Colonic mucosa (tissue), 4 donors: Measurements from ENCODE around the gene PLPP7. TPM values are rescaled to one million over a fixed set of nuclear protein-coding genes. Genes with fewer than 3 reads are reported as not detected.

Source experiments
- DNase-seq: peaks from one replicate; pipeline ENCODE4 v3.0.0-alpha.2; 2020
- H3K27ac ChIP-seq: fragments of 200-600 bp; one replicate; pipeline ENCODE4 v1.8.0; 2021
- H3K27me3 ChIP-seq: fragments of 200-600 bp; one replicate; pipeline ENCODE4 v1.8.0; 2021
- H3K36me3 ChIP-seq: fragments of 200-600 bp; one replicate; pipeline ENCODE4 v1.8.0; 2021
- H3K4me1 ChIP-seq: fragments of 200-600 bp; one replicate; pipeline ENCODE4 v1.8.0; 2021; ENCODE audit warnings: mild to moderate bottlenecking
- H3K4me3 ChIP-seq: fragments of 200-600 bp; one replicate; pipeline ENCODE4 v1.8.0; 2021
- H3K9ac ChIP-seq, 2 donors: one replicate each; pipeline ENCODE4 v1.7.0; 2013; ENCODE audit warnings: control low read depth in 2 of 2, low read depth in 2 of 2, low read length in 2 of 2
- H3K9me3 ChIP-seq: fragments of 200-600 bp; one replicate; pipeline ENCODE4 v1.8.0; 2021
- CTCF ChIP-seq: fragments of 200-600 bp; IDR thresholded peaks from one replicate; pipeline ENCODE4 v1.8.0; 2022; ENCODE audit warnings: antibody characterized with exemption, mild to moderate bottlenecking
- intact Hi-C: fragments of 100-400 bp; cut with DNase I; formaldehyde crosslinking; loops from one replicate; pipeline ENCODE4 v1.14.1; 2022
- total RNA-seq, 2 donors: library from RNA; stranded (reverse); fragmentation: NEBNext Ultra II Directional in 1 of 2; extraction: Animal tissue kit (Norgen Biotek cat#: 25700) in 1 of 2; gene quantifications; one replicate each; pipeline ENCODE4 v1.2.1, GENCODE V29; 2021
- donor health status: healthy.
- donor health status: DM: no; HTN: no; CAD: no.
- donor health status: DM: no; HTN: no; CAD: no.

The PLPP7 gene
- total RNA-seq, 2 donors from 2014 or later = 0.40 to 1.1 TPM

GRCh38 chr9:131271506-131271931, 18.0 kb upstream of the PLPP7 start:
- no peak for TF ChIP-seq CTCF
- DNase-seq = no peak
- Histone ChIP-seq H3K9me3 (no peaks in the 10 kb centered on the region), H3K36me3 (no peaks in the 10 kb centered on the region), H3K9ac (peak overlapping the region in 1 of 2 donors; percentile 22), H3K4me1 (no peaks in the 10 kb centered on the region), H3K4me3 (no peak overlapping the region), H3K27me3 (peaks cover 8% of the 10 kb centered on the region), H3K27ac (peak overlapping the region; percentile 75)
- intact Hi-C loops = no loop called here

GRCh38 chr9:131272212-131272611, 17.3 kb upstream of the PLPP7 start:
- Histone ChIP-seq H3K36me3 (no peaks in the 10 kb centered on the region), H3K4me1 (no peaks in the 10 kb centered on the region), H3K27me3 (peaks cover 10% of the 10 kb centered on the region), H3K9ac (peak overlapping the region in 1 of 2 donors; percentile 19), H3K9me3 (no peaks in the 10 kb centered on the region), H3K4me3 (no peak overlapping the region), H3K27ac (no peak overlapping the region)
- TF ChIP-seq CTCF = no peak
- DNase-seq = no peak
- intact Hi-C loops = no loop called here

- no peaks in the 10 kb centered on the region for H3K4me1 ChIP-seq
- no peaks in the 10 kb centered on the region for H3K36me3 ChIP-seq
- no peak for TF ChIP-seq CTCF
- H3K27me3 ChIP-seq = peaks cover 13% of the 10 kb centered on the region
- H3K27ac ChIP-seq = peak overlapping the region; percentile 75
- H3K9ac ChIP-seq = peak overlapping the region; percentile 64 to 72
- intact Hi-C loops = no loop called here
- peak overlapping the region; percentile 62 for H3K4me3 ChIP-seq
- no peaks in the 10 kb centered on the region for H3K9me3 ChIP-seq
- no peak for DNase-seq
These were observed 16.2 kb upstream of the PLPP7 start for GRCh38 chr9:131273146-131273855.

GRCh38 chr9:131273856-131274673, 15.5 kb upstream of the PLPP7 start:
- Histone ChIP-seq H3K4me3 (peak overlapping the region; percentile 62), H3K9me3 (no peaks in the 10 kb centered on the region), H3K27me3 (peaks cover 13% of the 10 kb centered on the region), H3K36me3 (no peaks in the 10 kb centered on the region), H3K4me1 (no peaks in the 10 kb centered on the region), H3K27ac (peak overlapping the region; percentile 75), H3K9ac (peak overlapping the region; percentile 64 to 72)
- DNase-seq = no peak
- intact Hi-C loops = no loop called here
- no peak for TF ChIP-seq CTCF

GRCh38 chr9:131274674-131275331, 14.7 kb upstream of the PLPP7 start:
- no peaks in the 10 kb centered on the region for H3K9me3 ChIP-seq
- H3K36me3 ChIP-seq = no peaks in the 10 kb centered on the region
- peak overlapping the region; percentile 62 for H3K4me3 ChIP-seq
- TF ChIP-seq CTCF = no peak
- peaks cover 13% of the 10 kb centered on the region for H3K27me3 ChIP-seq
- H3K4me1 ChIP-seq = no peaks in the 10 kb centered on the region
- no peak for DNase-seq
- intact Hi-C loops = no loop called here
- peak overlapping the region; percentile 58 to 72 for H3K9ac ChIP-seq
- peak overlapping the region; percentile 75 for H3K27ac ChIP-seq
